AML-193 (cell line): Measurements from ENCODE around the gene NELFCD.
"Not testable (repeated sequence)": the region's sequence is repeated elsewhere in the genome, so short reads cannot be mapped to it uniquely, and the experiment has no call there.

Source experiments
- DNase-seq, 2 experiments: peaks; one replicate each; lab custom pipeline; 2025; lab: John Stamatoyannopoulos, UW

NELFCD gene

DNA sequence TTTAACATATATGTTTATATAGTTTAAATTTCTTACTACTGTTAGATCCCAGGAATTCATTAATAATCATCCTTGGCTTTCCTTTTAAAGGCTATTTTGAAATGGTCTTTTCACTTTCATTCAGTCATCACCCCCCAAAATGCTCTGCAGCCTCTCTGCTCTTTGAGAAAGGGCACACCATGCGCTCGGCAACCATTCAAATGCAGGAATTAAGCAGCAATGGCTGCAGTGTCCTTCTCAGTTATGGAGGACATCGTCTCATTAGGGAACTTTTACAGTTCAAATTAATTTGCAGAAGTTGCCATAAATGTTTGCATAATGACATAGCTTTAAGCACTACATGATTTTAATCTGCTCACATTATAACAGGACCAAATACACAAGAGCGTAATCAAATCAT lies 44.5 kb downstream of the NELFCD start:
- DNase-seq, result no peak

DNA sequence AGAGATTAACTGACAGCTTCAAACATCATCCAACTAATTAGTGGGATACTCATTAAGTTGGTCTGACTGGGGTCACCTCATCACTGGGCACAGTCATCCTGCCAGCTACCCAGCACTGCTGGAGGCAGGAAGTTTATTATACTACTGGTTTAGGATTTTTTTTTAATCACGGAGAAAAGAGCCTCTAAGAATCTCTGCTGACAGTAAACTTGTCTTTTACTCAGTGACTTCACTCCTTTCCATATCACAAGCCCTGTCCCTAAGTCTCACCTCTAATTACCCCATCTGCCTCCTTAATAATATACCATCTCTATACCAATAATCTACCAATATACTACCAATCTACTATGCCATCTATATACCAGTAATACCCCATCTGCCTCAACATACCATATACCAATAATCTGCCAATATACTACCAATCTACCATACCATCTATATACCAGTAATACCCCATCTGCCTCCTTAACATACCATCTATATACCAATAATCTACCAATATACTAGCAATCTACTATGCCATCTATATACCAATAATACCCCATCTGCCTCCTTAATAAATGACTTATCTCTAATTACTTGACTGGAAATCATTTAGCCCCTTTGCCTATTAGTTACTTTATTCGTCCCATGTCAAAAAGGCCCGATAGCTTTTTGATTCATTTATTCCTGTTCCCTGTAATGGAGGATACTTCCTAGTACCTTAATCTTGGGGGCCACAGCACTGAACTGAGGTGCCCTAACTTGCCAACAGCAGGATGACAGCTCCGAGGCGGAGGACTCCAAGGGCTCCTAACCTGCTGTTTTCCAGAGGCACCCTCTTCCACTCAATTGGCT lies 46.1 kb downstream of the NELFCD start:
- DNase-seq, result no peak

DNA sequence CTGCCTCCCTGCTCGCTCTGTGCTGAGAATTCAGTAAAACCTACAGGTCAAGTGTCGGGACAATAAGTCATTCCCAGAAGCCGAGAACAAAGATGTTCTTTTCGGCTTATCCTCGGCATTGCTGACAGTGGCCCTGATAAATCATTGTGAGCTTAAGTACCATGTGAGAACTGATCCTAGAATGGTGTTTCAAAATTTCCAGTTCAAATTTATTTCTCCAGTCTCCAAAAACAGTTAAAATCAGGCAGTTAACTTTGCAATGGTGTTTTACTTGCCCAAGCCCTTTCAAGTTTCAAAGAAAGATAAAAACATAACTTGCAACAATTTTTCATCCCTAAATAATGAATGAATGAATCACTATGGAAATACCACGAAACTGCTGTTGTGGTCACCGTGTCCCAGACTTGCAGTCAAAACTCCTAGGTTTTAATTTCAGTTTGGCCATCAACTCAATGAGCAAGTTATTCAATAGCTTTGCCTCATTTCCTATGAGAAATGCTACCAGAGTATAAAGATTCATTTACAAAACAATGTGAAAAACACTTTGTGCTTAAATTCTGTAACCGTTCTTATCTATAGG lies 46.8 kb downstream of the NELFCD start:
- no peak for DNase-seq

DNA sequence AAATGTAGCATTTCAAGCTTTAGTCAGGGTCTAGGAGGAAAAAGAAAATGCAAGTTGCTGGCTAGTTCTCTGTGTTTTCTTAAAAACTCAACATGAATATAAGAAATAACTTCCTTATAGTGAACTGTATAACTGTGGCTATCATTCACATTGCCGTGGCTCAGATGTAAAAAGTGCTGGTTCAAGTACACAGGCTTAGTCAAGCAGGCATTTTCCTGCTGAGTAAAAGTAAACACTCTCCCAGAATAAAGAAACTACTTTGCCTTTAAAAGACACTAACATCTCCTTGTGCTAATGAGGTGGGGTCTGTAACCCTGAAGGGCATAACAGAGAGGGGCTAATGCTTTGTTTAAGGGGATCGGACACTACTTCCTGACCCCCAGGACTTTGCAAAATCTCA lies 47.8 kb downstream of the NELFCD start:
- DNase-seq, result no peak

DNA sequence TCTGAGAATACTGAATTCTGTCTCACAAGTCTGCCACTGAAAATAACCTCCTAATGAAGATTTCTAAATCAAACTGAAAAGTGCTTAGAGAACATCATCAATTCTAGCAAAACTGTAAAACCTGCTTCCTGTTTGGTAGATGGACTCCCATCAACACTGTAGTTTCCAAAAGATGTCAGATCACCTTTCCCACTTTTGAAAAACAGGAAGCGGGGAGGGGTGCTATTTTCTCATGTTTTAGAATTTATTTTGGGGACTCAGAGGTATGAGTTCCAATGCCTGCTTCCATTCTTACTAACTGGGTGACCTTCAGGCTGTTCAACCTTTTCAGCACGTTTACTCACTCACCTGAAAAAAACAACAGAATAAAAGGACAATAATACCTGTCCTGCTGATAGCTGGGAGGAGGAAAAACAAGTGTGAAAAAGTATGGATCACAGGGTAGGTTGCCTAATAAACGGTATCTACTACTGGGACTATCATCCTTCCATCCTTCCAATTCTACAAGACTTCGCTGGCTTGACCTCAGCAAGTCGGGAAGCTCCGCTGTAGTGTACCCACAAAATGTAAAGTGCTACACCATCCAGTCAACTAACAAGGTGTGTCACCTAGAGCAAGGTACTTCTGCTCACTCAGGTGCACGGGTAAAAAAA lies 50.0 kb downstream of the NELFCD start:
- DNase-seq, result no peak

DNA sequence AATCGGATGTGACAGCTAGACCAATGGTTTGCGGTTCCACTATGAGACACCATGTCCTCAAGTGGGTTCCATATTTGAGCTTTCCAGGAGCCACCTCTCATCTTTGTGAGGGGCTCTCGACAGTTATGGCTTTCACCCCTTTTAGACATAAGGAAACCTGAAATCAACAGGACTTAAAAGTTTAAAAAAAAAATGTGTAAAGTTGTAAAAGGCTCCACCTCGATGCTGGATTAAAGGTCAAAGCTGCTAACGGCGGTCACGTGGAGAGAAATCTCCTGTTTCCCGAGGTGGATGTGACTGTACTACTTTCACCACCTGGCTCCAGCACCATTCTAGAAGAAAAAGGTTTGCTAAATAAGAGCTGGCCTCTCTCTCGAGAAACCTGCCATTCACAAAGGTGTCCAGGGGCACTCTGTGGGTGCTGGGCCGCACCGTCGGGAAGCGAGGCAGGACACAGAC lies 50.5 kb downstream of the NELFCD start:
- DNase-seq, result no peak

DNA sequence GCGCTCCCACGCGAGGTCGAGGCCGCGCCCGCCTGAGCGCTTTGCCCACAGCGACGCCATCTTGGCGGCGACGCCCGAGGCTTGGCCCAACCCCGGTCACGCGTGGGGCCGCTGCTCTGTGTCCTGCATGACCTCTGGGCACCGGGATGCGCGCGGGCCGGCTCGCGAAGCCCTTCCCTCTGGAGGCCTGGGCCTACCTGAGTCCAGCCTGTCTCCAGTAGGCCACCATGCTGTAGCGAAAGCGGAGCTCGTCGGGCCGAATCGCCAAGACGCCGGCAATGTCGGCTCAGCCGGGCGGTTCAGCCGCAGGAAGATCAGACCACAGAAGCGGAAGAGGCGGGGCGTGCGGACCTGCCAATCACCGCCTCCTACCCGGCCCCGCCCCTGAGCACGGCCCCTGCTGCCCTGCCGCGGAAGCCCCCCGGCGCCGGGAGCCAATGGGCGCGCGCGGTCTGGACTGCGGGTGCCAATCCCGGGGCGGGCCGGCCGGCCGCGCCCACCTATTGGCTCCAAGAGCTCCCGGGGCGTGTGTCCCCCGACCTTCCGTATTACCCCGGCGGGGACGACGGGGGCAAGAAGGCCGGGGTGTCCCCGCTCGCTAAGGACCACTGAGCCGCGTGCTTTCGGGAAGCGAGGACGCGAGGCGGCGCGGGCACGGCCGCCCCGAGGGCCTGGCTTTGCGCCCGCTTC lies 51.1 kb downstream of the NELFCD start, which contains the start of gene ATP5F1E:
Gene ATP5F1E, minus strand, starts transcription at position 313 of the 690 bp plus-strand sequence. Its CDS starts 84 bp downstream, at position 229.
- peak; percentile 91 to 92 for DNase-seq

DNA sequence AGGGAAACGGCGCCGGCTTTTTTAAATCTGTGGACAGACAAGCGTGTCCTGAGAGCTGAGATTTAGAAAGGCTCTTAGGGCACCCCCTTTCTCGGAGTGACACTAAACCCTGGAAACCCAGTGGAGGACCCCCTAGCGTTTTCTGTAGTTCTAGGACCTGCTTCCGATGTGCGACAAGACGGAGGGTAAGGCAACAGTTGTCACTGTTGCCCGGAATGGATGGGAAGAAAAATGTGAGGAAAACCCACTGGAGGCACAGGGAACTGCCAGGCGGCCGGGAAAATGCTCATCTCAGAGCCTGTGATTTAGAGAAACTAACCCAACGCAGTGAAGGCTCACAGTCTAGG lies 51.6 kb downstream of the NELFCD start:
- DNase-seq, result no peak

DNA sequence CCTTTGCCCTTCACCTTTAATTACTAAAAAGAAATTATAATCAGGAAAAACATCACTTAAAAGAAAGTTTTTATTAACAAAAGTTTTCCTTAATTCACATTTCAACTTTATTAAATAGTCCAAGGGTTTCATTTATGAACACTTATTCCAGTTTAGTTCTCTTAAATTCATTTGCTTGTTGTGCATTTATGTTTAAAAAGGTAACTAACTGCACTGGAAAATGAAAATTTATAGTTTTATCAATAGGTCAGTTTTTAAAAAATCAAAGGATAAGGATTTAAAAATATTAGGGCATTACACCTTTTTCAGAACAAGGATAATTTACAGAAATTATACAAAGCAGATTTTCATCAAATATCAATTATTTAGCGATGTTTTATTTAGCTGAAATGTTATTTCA lies 52.0 kb downstream of the NELFCD start:
- DNase-seq, result no peak

DNA sequence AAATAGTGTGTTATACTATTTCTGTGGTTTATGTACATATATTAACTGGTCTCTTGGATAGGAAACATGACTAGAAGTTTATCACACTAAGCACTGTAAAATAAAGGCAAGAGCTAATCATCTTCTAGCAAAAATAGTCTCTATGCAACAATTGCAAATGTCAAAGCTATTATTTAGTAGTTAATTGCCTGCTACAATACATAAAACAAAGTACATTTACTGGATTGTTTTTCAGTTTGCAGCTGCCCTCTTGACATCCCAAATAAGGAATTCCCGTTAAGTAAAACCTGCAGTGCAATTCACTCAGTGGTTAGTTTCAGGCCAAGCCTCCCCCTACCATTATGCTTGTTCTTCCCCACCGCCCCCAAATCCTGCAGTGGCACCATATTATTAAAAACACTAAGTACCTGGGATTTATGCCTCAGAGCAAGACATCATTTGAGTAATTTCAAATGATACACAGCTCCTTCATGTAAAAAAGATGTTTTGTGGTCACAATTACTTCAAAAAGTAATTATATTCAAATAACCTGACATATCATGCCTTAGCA lies 52.6 kb downstream of the NELFCD start:
- no peak for DNase-seq

DNA sequence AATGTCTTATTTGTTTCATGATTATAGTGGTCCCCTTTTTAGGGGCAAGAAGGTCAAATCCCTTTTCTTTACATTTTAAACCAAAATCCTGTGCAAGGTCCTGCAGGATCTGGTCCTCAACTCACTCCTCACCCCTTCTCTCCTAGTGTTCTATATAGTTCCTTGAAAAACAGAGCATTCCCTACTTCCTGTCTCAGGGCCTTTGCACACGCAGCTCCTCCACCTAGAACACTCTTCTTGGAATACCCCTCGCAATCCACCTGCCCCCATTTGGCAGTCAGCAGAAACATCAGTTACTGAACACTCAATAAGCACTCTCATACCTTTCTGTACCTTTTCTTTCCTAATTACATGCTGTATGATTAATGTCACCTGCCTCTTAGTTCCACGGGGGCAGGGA lies 54.3 kb downstream of the NELFCD start:
- DNase-seq, result no peak

DNA sequence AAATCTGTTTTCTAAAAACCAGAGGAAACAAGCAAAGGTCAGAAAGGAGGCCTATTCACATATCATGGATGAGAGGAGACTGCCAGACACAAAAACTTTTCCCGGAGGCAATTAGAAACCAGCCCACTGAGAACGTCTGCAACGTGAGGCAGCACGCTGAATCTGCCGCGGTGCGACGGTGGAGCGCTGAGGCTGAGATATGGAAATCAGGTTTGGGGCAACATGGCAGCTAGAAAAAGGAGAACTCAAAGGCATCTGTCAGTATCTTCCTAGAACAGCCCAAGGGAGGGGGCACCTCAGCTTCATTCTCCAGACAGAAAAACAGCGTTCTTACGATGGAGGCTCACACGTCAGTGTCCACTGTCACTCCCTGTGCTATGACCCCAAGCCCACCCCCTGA lies 56.3 kb downstream of the NELFCD start:
- DNase-seq, result no peak

DNA sequence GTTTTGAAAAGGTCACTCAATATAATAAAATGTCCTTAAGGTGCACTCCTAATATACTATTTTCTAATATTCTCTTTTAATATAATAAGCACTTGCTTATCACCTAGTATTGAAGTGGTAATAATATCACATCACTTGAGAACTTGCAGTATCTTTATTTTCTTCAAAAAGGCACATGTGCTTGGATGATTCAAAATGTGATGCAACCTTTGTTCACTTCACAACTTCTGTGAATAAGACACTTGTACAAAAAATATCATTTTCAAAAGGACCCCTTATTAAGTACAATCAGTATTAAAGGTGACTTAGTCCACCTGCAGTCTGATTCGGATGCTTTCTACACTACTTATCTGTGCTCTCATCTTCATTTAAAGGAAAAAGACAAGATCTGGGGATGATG lies 58.2 kb downstream of the NELFCD start:
- DNase-seq, result no peak

DNA sequence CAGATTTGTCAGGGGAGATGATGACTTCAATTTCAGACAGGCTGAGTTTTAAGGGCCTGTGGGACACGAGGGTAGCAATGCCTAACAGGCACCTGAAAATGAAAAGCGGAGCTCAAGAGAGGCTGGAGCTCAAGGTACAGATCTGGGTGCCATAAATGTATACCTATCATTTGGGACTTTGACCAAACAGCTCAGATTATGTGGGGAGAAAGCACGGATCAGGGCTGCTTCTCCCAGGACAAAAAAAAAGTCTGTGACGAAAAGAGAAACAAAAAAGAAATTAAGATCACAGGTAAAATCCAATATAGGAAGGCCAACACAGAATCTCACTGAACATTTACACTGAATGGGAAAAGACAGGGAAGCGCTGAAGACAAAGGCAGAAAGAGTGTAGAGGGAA lies 59.6 kb downstream of the NELFCD start:
- DNase-seq, result no peak

DNA sequence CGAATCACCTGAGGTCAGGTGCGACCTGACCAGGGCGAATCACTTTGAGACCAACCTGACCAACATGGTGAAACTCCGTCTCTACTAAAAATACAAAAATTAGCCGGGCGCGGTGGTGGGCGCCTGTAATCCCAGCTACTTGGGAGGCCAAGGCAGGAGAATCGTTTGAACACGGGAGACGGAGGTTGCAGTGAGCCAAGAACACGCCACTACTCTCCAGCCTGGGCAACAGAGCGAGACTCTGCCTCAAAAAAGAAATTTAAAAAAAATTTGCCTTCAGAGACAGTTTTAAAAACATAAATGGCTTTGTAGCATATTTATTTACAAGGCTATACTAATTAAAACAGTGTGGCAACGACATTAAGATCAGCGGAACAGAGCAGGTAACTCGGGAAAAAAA lies 60.4 kb downstream of the NELFCD start:
- DNase-seq, result not testable (repeated sequence)

DNA sequence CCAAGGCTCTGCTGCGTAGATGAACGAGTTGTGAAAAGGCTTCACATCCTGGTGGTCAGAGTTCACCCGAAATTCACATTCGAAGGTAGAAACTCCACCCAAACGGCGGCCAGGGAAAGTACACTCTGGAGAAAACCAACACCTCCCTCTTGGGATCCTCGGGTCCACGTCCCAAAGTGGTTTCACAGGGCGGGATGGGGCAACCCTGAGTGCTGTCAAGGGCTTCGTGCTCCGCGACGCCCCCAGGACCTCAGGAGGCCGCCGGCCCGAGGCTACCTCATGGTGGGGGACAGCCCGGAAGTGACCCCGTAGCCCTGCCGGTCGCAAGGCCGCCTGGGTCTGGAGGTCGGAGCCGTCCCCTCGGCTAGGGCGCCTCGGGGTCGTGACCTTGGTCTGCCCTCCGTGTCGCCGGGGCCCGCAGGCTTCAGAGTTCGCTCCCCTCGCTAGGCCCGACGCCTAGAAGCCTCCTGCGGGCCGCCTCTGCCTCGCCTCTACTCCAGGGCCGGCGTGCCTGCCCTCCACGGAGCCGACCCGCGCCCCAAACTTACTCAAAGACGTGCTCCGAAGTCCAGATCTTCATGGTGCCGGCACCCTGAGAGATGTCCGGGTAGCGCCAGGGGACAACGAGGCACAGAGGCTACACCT lies 61.2 kb downstream of the NELFCD start, which contains the start of gene PRELID3B:
Gene PRELID3B, minus strand, starts transcription at position 636 of the 645 bp plus-strand sequence. Its CDS starts 56 bp downstream, at position 580.
- peak; percentile 29 to 35 for DNase-seq

DNA sequence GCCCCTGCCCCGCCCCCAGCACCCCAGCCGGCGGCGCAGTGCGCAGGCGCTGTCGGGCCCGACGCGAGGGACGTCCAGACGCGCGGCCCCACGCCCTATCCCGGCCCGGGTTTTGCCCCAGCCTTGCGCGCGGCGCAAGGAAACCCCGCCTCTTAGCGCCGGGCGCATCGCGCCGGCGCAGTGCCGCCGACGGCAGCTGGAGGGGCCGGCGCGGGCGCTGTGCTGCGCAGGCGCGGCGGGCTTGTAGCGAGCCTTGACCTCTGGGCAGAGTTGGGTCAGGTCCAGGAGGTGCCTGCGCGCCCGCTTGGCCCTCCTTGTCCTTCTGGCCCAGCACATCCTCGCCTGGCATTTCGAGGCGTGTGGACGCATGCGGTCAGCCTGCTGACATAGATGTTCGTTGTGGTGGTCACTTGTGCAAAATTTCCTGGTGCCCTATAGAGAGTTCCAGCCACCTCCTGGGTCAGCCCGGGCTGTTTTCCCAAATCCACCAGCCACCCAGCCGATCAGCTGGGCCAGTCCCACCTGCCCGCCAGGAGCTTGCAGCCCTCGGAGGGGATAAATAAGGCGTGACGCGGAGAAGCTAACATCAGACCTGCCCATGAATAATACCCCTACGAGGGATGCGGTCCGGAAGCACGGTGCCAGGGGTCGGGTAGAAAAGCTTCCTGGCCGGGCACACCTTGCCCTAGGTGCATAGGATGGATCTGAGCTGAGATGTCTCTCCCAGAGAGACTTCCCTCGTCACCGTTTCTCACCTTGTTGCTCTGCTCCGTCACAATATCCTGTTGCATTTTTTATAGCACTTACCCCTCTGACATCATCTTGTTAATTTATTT lies 62.0 kb downstream of the NELFCD start:
- peak; percentile 79 to 86 for DNase-seq

DNA sequence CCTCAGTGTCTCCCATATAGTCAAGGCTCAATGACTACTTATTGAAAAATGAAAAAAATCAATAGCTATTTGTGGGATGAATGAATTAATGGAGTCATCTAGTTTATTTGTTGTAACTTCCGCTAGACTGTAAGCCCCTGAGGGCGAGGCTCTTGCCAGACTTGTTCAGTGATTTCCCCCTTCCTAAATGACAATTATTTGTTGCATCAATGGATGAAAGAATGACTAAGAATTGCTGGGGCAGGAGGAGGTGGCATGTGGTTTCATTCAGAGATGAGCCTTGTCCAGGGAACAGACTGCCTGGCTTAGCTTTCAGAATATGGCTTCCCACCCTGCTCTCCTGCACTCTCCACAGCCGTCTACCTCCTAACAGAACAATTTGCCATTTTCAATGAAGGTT lies 62.6 kb downstream of the NELFCD start:
- no peak for DNase-seq

DNA sequence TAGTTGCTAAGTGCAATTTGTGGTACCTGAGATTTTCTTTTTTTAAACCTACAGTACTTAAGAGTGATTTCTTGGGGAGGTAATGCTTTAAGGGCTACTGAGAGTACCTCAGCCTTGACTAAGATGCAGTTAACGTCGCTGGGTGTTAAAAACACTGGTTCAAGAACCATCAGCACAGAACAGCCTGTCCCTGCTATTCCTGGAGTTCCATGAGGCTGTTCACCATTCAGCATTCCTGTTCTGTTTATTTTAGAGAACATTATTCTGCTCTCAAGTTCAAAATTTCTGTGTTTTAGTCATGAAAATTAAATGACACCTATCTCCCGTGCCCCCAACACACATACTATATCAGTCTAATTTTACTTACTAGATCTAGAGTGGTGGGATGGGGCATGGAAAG lies 63.2 kb downstream of the NELFCD start:
- no peak for DNase-seq
